GM23338 (cell line): ENCODE data around the gene GNB1L. TPM values are rescaled to one million over a fixed set of nuclear protein-coding genes. Genes with fewer than 3 reads are reported as not detected.

Experiments used
- ATAC-seq: fragments of 200-7000 bp; cut with Tn5 transposase; 3 replicates; pipeline ENCODE4 v1.9.1; 2020
- DNase-seq: peaks from one replicate; pipeline ENCODE4 v3.0.0-alpha.2; 2015; ENCODE audit warnings: low spot score
- H2AFZ ChIP-seq: fragments of 200-600 bp; sonication (generic); 2 replicates; pipeline ENCODE4 v1.8.0; 2016; ENCODE audit warnings: antibody characterized with exemption, mild to moderate bottlenecking, moderate library complexity
- H3F3A ChIP-seq: fragments of 200-600 bp; sonication (generic); replicated peaks from 2 replicates; pipeline ENCODE4 v1.8.0; 2017; ENCODE audit warnings: antibody characterized with exemption, mixed run types, low read depth
- H3K27ac ChIP-seq: fragments of 200-600 bp; sonication (generic); 2 replicates; pipeline ENCODE4 v1.6.1; 2016; ENCODE audit warnings: low read depth
- H3K27me3 ChIP-seq: fragments of 200-600 bp; sonication (generic); 2 replicates; pipeline ENCODE4 v1.8.0; 2016; ENCODE audit warnings: mild to moderate bottlenecking, mixed run types, moderate library complexity; ENCODE audit not compliant: insufficient read depth
- H3K36me3 ChIP-seq: fragments of 200-600 bp; sonication (generic); 2 replicates; pipeline ENCODE4 v1.8.0; 2016; ENCODE audit warnings: mild to moderate bottlenecking; ENCODE audit not compliant: insufficient read depth
- H3K4me1 ChIP-seq: fragments of 200-600 bp; sonication (generic); 2 replicates; pipeline ENCODE4 v1.8.0; 2016; ENCODE audit warnings: mild to moderate bottlenecking, moderate library complexity; ENCODE audit not compliant: insufficient read depth
- H3K4me2 ChIP-seq: fragments of 200-600 bp; sonication (generic); 2 replicates; pipeline ENCODE4 v1.7.1; 2017; ENCODE audit warnings: mixed run types
- H3K4me3 ChIP-seq: fragments of 200-600 bp; sonication (generic); 2 replicates; pipeline ENCODE4 v1.6.1; 2016; ENCODE audit warnings: mixed run types
- H3K79me2 ChIP-seq: fragments of 200-600 bp; sonication (generic); replicated peaks from 2 replicates; pipeline ENCODE4 v1.8.0; 2017; ENCODE audit warnings: mild to moderate bottlenecking; ENCODE audit not compliant: insufficient read depth
- H3K9me2 ChIP-seq: fragments of 200-600 bp; sonication (generic); 2 replicates; pipeline ENCODE4 v1.8.0; 2017; ENCODE audit not compliant: insufficient read depth
- H4K20me1 ChIP-seq: fragments of 200-600 bp; sonication (generic); replicated peaks from 2 replicates; pipeline ENCODE4 v1.8.0; 2017; ENCODE audit warnings: mild to moderate bottlenecking; ENCODE audit not compliant: insufficient read depth
- H3K27ac Mint-ChIP-seq: 2 replicates; pipeline ENCODE4 v1.8.0; 2020; ENCODE audit warnings: inconsistent platforms, mild to moderate bottlenecking, moderate library complexity, mixed read lengths
- H3K27me3 Mint-ChIP-seq: 3 replicates; pipeline ENCODE4 v1.8.0; 2022; ENCODE audit warnings: low read depth, mild to moderate bottlenecking, moderate library complexity, mixed read lengths, inconsistent platforms; ENCODE audit not compliant: insufficient read depth, poor library complexity
- H3K36me3 Mint-ChIP-seq: 3 replicates; pipeline ENCODE4 v1.8.0; 2021; ENCODE audit warnings: low read depth, mild to moderate bottlenecking, inconsistent platforms, moderate library complexity, mixed read lengths
- H3K4me1 Mint-ChIP-seq: 3 replicates; pipeline ENCODE4 v1.8.0; 2020; ENCODE audit warnings: mild to moderate bottlenecking, inconsistent platforms, mixed read lengths
- H3K4me3 Mint-ChIP-seq: 3 replicates; pipeline ENCODE4 v1.8.0; 2021; ENCODE audit warnings: moderate library complexity, mild to moderate bottlenecking, inconsistent platforms, mixed read lengths
- H3K9me3 Mint-ChIP-seq: 3 replicates; pipeline ENCODE4 v1.8.0; 2020; ENCODE audit warnings: moderate library complexity, mild to moderate bottlenecking, inconsistent platforms, mixed read lengths
- CTCF ChIP-seq, 2 experiments: fragments of 200-600 bp in 1 of 2; sonication (generic) in 1 of 2; conservative IDR thresholded peaks; 2 replicates each; pipeline versions ENCODE4 v1.5.1 to v1.6.1; 2016 to 2017; ENCODE audit warnings: antibody characterized with exemption in 2 of 2, low read depth in 2 of 2, mild to moderate bottlenecking in 2 of 2, moderate library complexity in 1 of 2
- ETS1 ChIP-seq: IDR thresholded peaks from 2 replicates; pipeline ENCODE4 v1.6.1; 2016; ENCODE audit warnings: antibody characterized with exemption
- EZH2 ChIP-seq: fragments of 200-600 bp; sonication (generic); IDR thresholded peaks from one replicate; pipeline ENCODE4 v1.8.0; 2017; ENCODE audit warnings: antibody characterized with exemption, mild to moderate bottlenecking, low read depth; ENCODE audit not compliant: unreplicated experiment
- JUNB ChIP-seq: IDR thresholded peaks from one replicate; pipeline ENCODE4 v1.6.1; 2016; ENCODE audit warnings: antibody characterized with exemption; ENCODE audit not compliant: unreplicated experiment
- NANOG ChIP-seq: IDR thresholded peaks from 2 replicates; pipeline ENCODE4 v1.6.1; 2016; ENCODE audit warnings: antibody characterized with exemption, borderline replicate concordance
- POLR2AphosphoS5 ChIP-seq: IDR thresholded peaks from 2 replicates; pipeline ENCODE4 v1.6.1; 2016; ENCODE audit warnings: antibody characterized with exemption, low read depth
- STAT1 ChIP-seq: IDR thresholded peaks from one replicate; pipeline ENCODE4 v1.6.1; 2016; ENCODE audit warnings: antibody characterized with exemption; ENCODE audit not compliant: unreplicated experiment
- ZNF114 ChIP-seq: fragments of 250-450 bp; sonication (Bioruptor Pico); IDR thresholded peaks from 2 replicates; pipeline ENCODE4 v1.5.0; 2020; ENCODE audit warnings: mild to moderate bottlenecking, moderate library complexity
- ZNF331 ChIP-seq: fragments of 250-450 bp; sonication (Bioruptor Pico); IDR thresholded peaks from 2 replicates; pipeline ENCODE4 v1.5.0; 2020; ENCODE audit warnings: low read depth, mild to moderate bottlenecking, moderate library complexity
- ZNF462 ChIP-seq: fragments of 250-450 bp; sonication (Bioruptor Pico); IDR thresholded peaks from 2 replicates; pipeline ENCODE4 v1.5.0; 2020; ENCODE audit warnings: mild to moderate bottlenecking, moderate library complexity
- polyA plus RNA-seq: library from polyadenylated mRNA; unstranded; fragments of >200 nt; fragmentation: Nextera tagmentation; extraction: Ambion mirVana; gene quantifications from 2 replicates; pipeline ENCODE4 v1.2.1, GENCODE V29; 2016
- total RNA-seq: library from RNA; depleted of rRNA; stranded (reverse); fragments of >200 nt; shearing (Covaris generic); gene quantifications from 2 replicates; pipeline ENCODE4 v1.2.3, GENCODE V29; 2014

Gene GNB1L
- total and polyA plus RNA-seq, 2 experiments from 2014 or later, result 15.2 to 27.8 TPM

- TF ChIP-seq ZNF462, result no peak
- no peak for TF ChIP-seq NANOG
- no peak for TF ChIP-seq POLR2AphosphoS5
- TF ChIP-seq EZH2, result no peak
- no peak for TF ChIP-seq ZNF331 (CRISPR knock-in tag)
Observed at GRCh38 chr22:19796160-19796559, 58.5 kb downstream of the GNB1L start (continued).

GRCh38 chr22:19795617-19796008, 59.1 kb downstream of the GNB1L start:
- no peaks in the 10 kb centered on the region for H3K9me3 Mint-ChIP-seq
- peaks cover 8% of the 10 kb centered on the region for H3K4me1 Mint-ChIP-seq
- H3K4me2 ChIP-seq, result no peak overlapping the region
- no peaks in the 10 kb centered on the region for H3K27me3 ChIP-seq
- no peak overlapping the region for H3K27ac Mint-ChIP-seq
- no peaks in the 10 kb centered on the region for H3K36me3 ChIP-seq
- no peak overlapping the region for H3K4me3 ChIP-seq
- no peaks in the 10 kb centered on the region; the same call in 1 of the 2 replicates for H4K20me1 ChIP-seq
- H3K27me3 Mint-ChIP-seq, result peaks cover 4% of the 10 kb centered on the region
- H3K4me3 Mint-ChIP-seq, result no peak overlapping the region
- H3K36me3 Mint-ChIP-seq, result peaks cover 3% of the 10 kb centered on the region; the same call in 2 of the 3 replicates
- no peak overlapping the region for H2AFZ ChIP-seq
- DNase-seq (no peak), ATAC-seq (no peak)
- no peaks in the 10 kb centered on the region for H3K79me2 ChIP-seq
- H3K27ac ChIP-seq, result no peak overlapping the region
- no peaks in the 10 kb centered on the region for H3K4me1 ChIP-seq
- H3K9me2 ChIP-seq, result no peaks in the 10 kb centered on the region
- H3F3A ChIP-seq, result no peaks in the 10 kb centered on the region
- TF ChIP-seq STAT1 (no peak), ZNF331 (CRISPR knock-in tag) (no peak), ZNF114 (CRISPR knock-in tag) (no peak), CTCF (conservative IDR thresholded peaks at IDR 0.05; ENCODE audit: low read depth in 2 of 2) (no peak), ETS1 (no peak), JUNB (no peak), EZH2 (no peak)
